ENCODE data around the gene KCNV2.

GRCh38 chr9:2720179-2720654 lies 2.9 kb downstream of the KCNV2 start:
- TF ChIP-seq, protein P1, sequence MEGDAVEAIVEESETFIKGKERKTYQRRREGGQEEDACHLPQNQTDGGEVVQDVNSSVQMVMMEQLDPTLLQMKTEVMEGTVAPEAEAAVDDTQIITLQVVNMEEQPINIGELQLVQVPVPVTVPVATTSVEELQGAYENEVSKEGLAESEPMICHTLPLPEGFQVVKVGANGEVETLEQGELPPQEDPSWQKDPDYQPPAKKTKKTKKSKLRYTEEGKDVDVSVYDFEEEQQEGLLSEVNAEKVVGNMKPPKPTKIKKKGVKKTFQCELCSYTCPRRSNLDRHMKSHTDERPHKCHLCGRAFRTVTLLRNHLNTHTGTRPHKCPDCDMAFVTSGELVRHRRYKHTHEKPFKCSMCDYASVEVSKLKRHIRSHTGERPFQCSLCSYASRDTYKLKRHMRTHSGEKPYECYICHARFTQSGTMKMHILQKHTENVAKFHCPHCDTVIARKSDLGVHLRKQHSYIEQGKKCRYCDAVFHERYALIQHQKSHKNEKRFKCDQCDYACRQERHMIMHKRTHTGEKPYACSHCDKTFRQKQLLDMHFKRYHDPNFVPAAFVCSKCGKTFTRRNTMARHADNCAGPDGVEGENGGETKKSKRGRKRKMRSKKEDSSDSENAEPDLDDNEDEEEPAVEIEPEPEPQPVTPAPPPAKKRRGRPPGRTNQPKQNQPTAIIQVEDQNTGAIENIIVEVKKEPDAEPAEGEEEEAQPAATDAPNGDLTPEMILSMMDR (IDR thresholded peaks at IDR 0.05): no peak
- no peak for TF ChIP-seq EZH2 (IDR thresholded peaks at IDR 0.05; ENCODE audit: borderline replicate concordance, insufficient read depth, low read depth, low read length, poor library complexity, severe bottlenecking)

Measured in B cell (primary cell).